Right lung (tissue), 5 donors: Measurements from ENCODE around the gene GRAMD1B. TPM values are rescaled to one million over a fixed set of nuclear protein-coding genes. Genes with fewer than 3 reads are reported as not detected.

Experiments
- DNase-seq, 2 donors: peaks; one replicate each; pipeline ENCODE4 v3.0.0-alpha.2; 2013
- polyA plus RNA-seq, 5 donors: library from polyadenylated mRNA; unstranded; fragments of 120-200 nt; gene quantifications; one replicate each; pipeline versions ENCODE4 v1.2.1 to v1.2.3, GENCODE V29; 2013; ENCODE audit warnings: inconsistent platforms in 1 of 5, low replicate concordance in 1 of 5; ENCODE audit not compliant: insufficient read length in 5 of 5, insufficient read depth in 1 of 5

Gene GRAMD1B
- polyA plus RNA-seq, 5 donors, result 3.8 to 4.5 (median 4.2) TPM

- no peak for DNase-seq
These were observed 21.2 kb upstream of the GRAMD1B start for GRCh38 chr11:123408619-123409455.

DNA sequence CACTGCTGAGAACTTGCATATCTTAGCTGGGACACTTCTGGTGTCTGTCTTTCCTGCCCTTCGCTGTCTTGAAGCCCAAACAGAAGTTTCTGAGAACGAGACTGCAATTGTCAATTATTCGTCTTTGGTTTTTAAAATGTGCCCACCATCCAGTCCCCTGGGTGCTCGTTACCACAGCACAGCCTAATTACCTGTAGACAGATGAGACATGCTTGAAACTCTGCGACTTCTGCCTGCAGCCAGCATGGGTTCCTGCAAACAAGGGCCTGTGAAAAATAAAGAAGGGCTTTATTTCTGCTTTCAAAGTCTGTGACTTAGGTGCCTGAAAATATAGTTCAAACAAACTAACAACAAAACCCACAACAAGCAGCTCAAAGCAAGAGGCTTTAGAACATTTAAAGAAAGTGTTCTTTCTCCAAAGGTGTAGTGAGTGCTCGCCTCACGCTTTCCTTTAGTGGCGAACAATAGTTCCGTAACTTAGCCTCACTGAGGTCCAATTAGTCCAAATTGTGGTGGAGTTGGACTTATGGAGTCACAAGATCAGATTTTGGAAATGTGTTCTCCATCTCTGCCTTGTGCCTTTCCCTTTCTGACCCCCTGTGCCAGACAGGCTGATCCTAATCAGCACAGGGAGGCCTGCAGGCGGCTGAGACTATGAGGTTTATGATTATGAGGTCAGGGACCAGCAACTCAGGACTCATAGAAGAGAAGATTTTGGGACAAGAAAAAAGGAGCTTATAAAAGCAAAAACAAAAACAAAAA lies 20.4 kb upstream of the GRAMD1B start:
- DNase-seq, result no peak

- no peak for DNase-seq
These were observed 19.9 kb upstream of the GRAMD1B start for GRCh38 chr11:123410218-123410549.

- DNase-seq, result no peak
These were observed 16.4 kb upstream of the GRAMD1B start for GRCh38 chr11:123413636-123414035.

- DNase-seq, result no peak
These were observed 13.5 kb upstream of the GRAMD1B start for GRCh38 chr11:123416566-123416965.

DNA sequence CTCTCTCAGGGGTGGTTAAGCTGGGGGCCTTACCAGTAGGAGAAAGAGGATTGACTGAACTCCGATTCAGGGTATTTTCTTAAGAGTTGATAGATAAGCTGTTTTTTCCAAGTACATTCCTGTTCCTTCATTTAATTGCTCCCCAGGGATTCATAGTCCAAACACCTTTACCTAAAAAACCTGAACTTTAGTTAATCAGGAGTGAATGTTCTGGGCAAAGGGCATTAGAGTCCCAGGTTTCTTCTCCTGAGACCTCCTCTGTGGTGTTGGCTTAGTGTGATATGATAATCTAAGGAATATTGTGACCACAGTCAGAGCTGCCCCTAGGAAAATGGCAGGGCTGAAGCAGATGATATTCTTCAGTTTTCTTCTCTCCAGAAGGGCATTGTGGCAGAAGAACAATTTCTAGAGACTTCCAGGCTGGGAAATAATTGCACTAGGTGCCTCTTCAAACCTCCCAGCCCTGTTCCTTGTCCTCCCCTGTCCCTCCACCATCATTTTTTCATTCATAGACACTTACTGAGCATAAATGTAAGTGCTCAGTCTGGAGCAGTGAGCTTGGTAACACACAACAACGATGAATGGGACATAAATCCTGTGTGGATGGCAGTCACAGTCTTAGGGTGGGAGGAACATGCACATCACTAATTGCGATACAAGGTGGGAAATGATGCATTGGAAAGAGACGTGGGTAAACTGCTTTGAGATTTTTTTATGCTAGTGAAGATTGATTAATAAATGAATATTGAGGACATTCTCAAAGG lies 11.5 kb upstream of the GRAMD1B start:
- DNase-seq, result no peak

DNA sequence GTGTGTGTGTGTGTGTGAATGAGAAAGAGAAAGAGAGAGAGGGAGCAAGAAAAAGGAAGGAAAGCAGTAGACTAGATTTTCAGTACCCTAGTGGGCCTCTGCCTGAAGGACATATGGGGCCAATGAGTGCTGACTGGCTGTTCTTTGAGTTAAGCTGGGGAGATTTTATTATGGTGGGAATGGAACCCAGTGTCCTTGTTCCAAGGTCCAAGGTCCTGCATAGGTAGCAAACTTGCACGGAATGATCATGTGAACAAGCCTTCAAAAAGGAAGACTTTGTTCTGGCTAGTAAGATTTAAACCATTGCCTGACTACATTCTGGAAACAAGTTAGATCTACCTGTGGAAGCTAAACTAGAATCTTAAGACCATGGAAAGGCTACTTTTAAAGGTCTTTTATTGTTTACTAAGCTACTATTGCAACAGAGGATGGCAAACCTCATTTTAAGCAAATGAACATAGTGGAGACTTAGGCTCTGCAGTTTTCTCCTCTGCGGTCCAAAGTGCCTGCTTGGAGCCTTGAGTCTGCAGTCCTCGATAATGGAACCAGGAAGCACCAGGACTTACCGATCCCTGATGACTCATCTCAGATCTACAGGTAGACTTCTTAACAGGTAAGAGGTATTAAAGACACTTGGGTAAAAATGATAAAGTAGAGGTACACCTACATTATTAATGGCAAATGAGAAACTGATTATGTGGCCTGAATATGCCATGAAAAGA lies 10.2 kb upstream of the GRAMD1B start:
- DNase-seq, result no peak

DNA sequence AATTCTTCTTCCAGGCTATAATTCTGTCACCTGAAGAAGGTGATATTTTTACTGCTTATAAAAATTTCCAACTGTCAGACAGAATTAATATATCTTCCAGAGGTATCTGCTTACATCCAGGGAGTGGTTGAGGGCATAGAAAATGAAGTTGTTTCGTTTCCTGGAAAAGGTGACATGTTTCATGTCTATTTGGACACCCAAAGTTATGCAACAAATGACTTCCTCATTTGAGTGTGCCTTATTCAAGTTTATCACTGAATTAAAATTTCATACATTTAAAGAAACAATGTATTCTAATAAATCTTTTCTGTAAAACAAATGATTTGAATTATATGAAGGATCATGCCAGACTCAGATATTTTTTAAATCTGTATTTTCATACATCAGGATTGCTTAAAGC lies 8.5 kb upstream of the GRAMD1B start:
- DNase-seq, result no peak

DNA sequence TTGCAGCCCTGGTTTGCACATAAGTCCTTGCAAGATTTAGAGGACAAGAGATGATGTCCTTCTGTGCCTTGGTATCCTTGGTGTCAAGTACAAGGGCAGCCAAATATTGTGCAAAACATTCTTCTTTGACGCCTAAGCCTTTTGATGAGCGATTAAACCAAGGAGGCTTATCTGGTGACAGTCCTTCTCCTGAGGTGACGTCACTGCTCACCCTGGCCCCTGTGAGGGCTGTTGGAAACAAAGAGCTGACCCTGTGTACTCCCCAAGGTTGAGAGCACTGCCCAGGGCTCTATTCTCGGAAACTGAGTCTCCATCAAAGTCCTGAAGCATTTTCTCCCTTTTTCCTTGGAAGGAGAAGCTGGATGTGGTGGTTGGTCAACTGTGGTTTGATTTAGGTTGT lies 4.7 kb upstream of the GRAMD1B start:
- no peak for DNase-seq

- DNase-seq, result no peak
These were observed 3.3 kb upstream of the GRAMD1B start for GRCh38 chr11:123426789-123427188.

- no peak for DNase-seq
These were observed 2.7 kb upstream of the GRAMD1B start for GRCh38 chr11:123427405-123427804.

DNA sequence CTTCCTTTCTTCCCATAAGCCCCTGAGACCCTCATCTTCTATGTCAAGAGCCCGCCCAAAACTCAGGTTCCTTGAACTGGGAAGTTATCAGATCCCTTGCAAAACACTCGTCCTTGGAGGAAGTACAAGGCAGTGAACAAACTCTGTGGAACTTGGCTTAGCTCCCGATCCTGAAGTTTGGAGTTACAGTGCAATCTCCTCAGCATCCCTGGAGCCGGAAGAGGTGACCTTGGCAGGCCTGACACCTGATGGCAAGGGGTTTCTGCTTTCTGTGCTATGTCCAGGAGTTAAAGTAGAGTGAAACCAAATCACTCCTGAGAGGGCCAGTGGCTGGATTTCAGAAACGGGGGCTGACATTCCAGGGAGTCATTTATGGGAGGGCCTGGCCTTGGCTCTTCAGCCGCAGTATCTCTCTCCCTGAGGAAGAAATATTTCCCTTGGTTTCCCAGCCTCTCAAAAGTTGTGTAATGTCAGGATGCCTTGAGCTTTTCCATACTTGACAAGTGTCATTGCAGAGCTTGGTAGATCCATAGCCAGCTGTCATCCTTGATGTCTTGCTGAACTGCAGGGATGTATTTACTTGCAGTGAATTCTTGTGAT lies 1.9 kb upstream of the GRAMD1B start:
- no peak for DNase-seq

- no peak for DNase-seq
These were observed 733 bp upstream of the GRAMD1B start for GRCh38 chr11:123429336-123429735.

- DNase-seq, result peak; percentile 23 to 37
These were observed 840 bp downstream of the GRAMD1B start for GRCh38 chr11:123430721-123431497.

DNA sequence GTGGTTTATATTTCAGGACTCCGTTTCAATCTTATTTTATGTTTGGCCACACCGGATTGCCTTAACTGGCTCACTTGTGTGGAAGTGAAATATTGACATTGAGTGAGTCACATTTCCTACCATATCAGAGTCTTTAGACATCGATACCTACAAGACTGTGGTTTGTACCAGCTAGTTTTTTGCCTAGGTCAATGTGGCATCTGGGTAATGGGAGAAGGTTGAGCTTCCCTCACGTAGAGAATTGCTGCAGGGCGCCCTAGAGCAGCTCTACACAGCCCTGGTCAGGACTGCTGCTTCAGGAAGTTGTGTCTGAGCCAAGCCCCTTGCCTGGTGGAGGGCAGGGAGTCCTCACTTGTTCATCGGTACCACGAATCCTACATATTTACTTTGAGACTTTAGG lies 1.6 kb downstream of the GRAMD1B start:
- DNase-seq, result no peak

GRCh38 chr11:123434262-123434661 lies 4.2 kb downstream of the GRAMD1B start:
- DNase-seq, result no peak

- DNase-seq, result no peak
These were observed 4.8 kb downstream of the GRAMD1B start for GRCh38 chr11:123434911-123435310.

GRCh38 chr11:123437236-123437979 lies 7.3 kb downstream of the GRAMD1B start:
- DNase-seq, result no peak

DNA sequence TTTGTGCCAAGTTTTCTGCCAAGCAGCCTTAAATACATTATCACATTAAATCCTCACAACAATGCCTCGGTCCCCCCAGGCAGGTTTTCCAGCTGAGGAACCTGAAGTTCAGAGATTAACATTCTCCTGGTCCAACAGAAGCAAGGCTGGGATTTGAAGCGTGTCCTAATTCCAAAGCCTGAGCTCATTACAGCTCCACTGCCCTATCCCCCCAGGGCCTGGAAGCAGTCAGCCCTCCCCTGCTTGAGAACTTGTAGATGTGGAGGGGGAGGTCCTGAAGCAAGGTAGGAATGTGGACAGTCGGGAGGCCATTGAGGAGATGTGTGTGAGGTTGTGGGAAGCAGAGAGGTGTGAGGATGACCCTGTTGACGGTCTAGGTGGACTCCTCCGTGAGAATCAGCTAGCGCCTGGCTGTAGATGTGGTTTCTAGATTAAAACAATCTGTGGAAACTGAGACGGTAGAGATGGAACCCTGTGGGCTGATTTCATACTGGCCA lies 8.1 kb downstream of the GRAMD1B start:
- DNase-seq, result no peak

DNA sequence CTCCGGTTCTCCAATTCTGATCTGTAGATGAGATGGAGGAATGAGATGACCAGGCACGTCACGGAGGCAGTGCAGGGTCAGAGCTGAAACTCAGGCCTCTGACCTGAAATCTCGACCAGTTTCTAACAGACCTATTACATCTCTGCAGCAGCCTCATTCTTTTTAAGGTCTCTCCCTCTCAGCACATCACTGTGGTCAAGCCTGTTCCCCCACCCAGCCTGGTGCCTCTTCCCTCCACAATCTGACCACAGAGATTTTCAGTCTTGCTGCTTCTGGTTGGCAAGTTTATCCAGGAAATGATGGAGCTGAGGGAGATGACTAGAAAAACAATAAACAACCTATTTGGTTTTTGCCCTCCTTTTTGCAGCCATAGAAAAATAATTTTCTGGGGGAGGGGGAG lies 9.5 kb downstream of the GRAMD1B start:
- DNase-seq, result no peak
